GM18499 (cell line): ENCODE data around the gene ESR1.

ENCODE experiments used
- ATAC-seq: cut with Tn5 transposase; IDR thresholded peaks from one replicate; pipeline ENCODE4 v1.9.1; 2021; ENCODE audit warnings: moderate number of reproducible peaks; ENCODE audit not compliant: insufficient read depth, unreplicated experiment

The ESR1 gene

DNA sequence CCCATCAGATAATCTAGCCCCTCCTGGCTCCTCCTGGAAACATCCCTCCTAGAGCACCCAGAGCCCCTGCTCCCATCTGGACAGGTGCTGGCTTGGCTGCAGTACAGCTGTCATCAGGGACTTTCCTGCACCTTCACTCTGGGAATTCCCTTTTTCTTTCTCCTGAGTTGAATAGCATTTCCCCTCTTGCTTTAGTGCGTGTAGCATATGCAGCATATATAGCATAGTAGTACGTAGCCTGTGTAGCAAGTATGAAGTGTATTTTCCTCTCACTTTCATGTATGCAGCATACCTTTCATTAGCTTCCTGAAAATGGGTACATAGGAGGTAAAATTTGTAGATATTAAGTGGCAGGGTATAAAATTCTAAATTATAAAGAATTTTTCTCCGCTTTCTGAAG is 352.9 kb downstream of the ESR1 start:
- peak; percentile 95 for ATAC-seq

DNA sequence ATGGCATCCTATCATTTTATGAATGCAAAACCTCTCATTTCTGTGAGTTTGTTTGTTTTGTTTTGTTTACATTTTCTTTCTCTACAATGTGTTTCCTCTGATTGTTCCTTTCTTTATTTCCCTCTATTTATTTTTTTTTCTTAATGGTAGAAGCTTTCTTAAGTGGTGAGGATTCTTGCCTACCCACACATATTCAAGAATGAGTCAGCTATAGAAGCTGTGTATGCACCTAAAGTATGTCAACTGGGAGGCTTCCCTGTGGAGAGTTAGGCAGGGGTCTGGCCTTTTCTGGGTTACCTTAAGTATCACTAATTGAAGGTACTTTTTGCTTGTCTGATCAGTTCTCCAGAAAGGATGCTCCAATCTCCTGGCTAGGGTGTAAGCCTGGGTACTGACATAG is 354.0 kb downstream of the ESR1 start:
- ATAC-seq = peak; percentile 50

DNA sequence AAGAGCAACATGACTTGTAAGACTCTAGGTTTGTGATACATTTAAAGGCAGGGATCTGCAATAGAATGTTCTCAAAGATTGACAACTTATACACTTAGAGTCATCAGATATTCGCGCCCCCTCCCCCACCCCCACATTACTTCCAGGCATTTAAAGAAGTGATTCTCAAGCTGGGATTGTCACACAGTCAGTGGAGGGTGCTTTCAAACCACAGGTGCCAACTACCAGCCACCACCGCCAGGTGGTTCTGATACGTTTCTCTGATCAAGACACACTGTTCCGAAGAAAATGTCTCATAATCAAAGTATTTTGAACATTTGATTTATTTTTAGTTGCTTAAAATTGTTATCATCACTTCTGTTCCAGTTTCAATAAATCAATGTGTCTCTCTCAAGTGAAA is 357.5 kb downstream of the ESR1 start:
- no peak for ATAC-seq

DNA sequence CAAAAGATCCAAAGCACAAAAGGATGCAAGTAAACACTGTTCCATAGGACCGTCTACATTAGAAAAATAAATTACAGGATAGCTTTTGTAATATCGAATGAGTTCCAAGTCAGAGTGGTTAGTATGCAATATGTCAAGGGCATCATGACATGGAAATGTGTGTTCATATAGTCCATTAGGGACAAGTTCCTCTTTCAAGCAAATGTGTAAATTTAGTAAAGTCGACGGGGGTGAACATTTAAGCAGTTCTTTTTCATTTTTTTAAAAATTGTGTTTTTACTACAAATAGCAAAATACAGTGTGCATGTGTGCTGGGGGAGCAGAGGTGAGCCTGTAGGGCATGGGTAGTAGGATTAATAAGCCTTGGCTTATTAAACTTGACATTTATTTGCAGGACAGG is 359.0 kb downstream of the ESR1 start:
- ATAC-seq = no peak

DNA sequence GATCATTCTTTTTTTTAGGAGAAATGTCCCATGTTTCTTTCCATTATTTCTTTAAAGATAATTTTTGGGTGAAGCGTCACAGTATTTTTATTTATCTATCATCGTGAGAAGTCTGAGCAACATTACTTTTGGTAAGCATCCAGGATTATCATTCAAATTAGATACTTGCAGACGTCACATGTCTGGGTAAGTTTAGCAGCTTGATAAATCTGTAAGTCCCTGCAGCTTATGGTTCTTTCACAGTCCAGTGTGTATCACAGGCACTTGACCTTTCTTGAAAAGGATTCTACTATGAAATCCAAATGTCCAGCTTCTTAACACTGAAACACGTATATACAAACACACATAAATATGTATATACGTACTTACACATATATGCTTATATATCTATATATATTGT is 359.4 kb downstream of the ESR1 start:
- ATAC-seq = no peak

DNA sequence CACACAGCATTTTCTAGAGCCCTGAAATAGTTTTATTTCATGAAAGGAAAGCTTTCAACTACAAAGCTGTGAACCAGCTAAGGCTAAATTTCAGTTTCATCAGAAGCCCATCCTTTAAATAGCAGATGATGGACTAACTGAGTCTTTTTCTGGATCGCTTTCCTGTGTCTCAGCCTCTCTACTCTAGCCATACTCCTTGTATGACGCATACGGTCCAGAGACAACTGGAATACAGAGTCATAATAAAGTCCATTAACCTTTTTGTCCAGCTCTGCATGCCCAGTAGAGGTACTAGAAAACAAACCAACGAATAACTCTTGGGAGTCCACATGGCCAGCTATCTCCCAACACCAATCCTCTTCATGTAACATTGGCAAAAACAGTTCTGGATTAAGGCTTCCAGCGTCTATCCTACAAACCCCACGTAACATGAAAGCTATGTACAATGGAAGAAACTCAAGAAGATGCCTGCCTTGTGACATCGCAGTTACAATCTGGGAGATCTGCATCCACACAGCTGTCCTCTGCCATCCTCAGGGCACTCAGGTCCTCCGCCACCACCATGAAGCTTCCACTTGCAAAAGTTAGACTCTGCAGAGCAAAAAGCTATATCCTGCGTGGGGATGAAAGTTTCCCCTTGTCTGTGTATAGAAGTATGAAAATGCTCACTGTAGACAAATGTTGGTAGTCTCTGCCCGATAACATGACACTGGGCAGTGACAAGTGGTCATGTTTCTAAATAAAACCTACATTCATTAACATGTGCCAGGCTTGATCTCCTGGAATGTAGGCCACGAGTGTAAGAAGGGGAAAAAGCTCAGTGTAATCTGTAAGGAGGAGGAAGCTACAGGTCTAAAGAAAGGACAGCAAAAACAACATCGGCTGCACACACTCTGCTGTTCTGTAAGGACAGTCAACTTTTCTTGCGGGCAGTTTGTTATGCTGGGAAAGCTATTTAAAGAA is 360.4 kb downstream of the ESR1 start:
- ATAC-seq = no peak

GRCh38 chr6:152170313-152170701 is 362.8 kb downstream of the ESR1 start:
- no peak for ATAC-seq

- peak; percentile 98 for ATAC-seq
Measured at GRCh38 chr6:152170702-152171667, 363.5 kb downstream of the ESR1 start.

GRCh38 chr6:152173321-152173720 is 365.8 kb downstream of the ESR1 start:
- no peak for ATAC-seq

- no peak for ATAC-seq
Measured at GRCh38 chr6:152173957-152174356, 366.5 kb downstream of the ESR1 start.

GRCh38 chr6:152176268-152176667 is 368.8 kb downstream of the ESR1 start:
- no peak for ATAC-seq
